ENCODE results near the gene IPCEF1.

GRCh38 chr6:154266560-154267099 is 90.0 kb downstream of the IPCEF1 start:
- TF ChIP-seq CTCF (IDR thresholded peaks at IDR 0.05; ENCODE audit: poor library complexity), result no peak
- TF ChIP-seq EZH2 (IDR thresholded peaks at IDR 0.05; ENCODE audit: borderline replicate concordance), result no peak
- TF ChIP-seq EZH2phosphoT487 (IDR thresholded peaks at IDR 0.05; ENCODE audit: low read depth, severe bottlenecking, unreplicated experiment), result no peak
